Measurements from ENCODE around the gene TMPRSS9. TPM values are rescaled to one million over a fixed set of nuclear protein-coding genes. Genes with fewer than 3 reads are reported as not detected.

TMPRSS9 gene
- total RNA-seq, 3 donors from 2014 or later, result 0.17 to 0.41 TPM; not detected in 1

GRCh38 chr19:2363419-2363818 is 3.4 kb downstream of the TMPRSS9 start:
- DNase-seq (no peak), ATAC-seq (no peak)
- no peaks in the 10 kb centered on the region for H3K9me3 ChIP-seq
- no peak overlapping the region for H3K4me3 ChIP-seq
- H3K4me1 ChIP-seq (ENCODE audit: low read depth), result peaks cover 3% of the 10 kb centered on the region
- intact Hi-C loops (cut with DNase I, micrococcal nuclease), result no loop called here
- H3K36me3 ChIP-seq (ENCODE audit: low read depth), result no peaks in the 10 kb centered on the region
- no peak for TF ChIP-seq CTCF (IDR thresholded peaks at IDR 0.05)

GRCh38 chr19:2365201-2365970 is 5.3 kb downstream of the TMPRSS9 start:
- DNase-seq, result no peak
- intact Hi-C loops (cut with DNase I, micrococcal nuclease), result no loop called here
- no peak for ATAC-seq

GRCh38 chr19:2371656-2372055 is 11.6 kb downstream of the TMPRSS9 start:
- intact Hi-C loops (cut with DNase I, micrococcal nuclease), result no loop called here
- H3K9me3 ChIP-seq, result no peaks in the 10 kb centered on the region
- no peak for ATAC-seq
- H3K4me3 ChIP-seq, result no peak overlapping the region
- TF ChIP-seq CTCF (IDR thresholded peaks at IDR 0.05), result no peak
- H3K36me3 ChIP-seq (ENCODE audit: low read depth), result no peaks in the 10 kb centered on the region
- no peak for DNase-seq
- H3K4me1 ChIP-seq (ENCODE audit: low read depth), result no peaks in the 10 kb centered on the region

More at GRCh38 chr19:2365201-2365970, 5.3 kb downstream of the TMPRSS9 start:
- no peak for TF ChIP-seq CTCF (IDR thresholded peaks at IDR 0.05)
- Histone ChIP-seq H3K9me3 (no peaks in the 10 kb centered on the region), H3K4me1 (ENCODE audit: low read depth) (no peaks in the 10 kb centered on the region), H3K4me3 (no peak overlapping the region), H3K36me3 (ENCODE audit: low read depth) (no peaks in the 10 kb centered on the region)

GRCh38 chr19:2372076-2372612 is 12.1 kb downstream of the TMPRSS9 start:
- ATAC-seq (no peak), DNase-seq (no peak)
- intact Hi-C loops (cut with DNase I, micrococcal nuclease), result no loop called here
- Histone ChIP-seq H3K4me1 (ENCODE audit: low read depth) (no peaks in the 10 kb centered on the region), H3K4me3 (no peak overlapping the region), H3K36me3 (ENCODE audit: low read depth) (no peaks in the 10 kb centered on the region), H3K9me3 (no peaks in the 10 kb centered on the region)
- TF ChIP-seq CTCF (IDR thresholded peaks at IDR 0.05), result no peak

GRCh38 chr19:2374808-2375207 is 14.7 kb downstream of the TMPRSS9 start:
- H3K9me3 ChIP-seq, result no peaks in the 10 kb centered on the region
- no peak for ATAC-seq
- no peak for DNase-seq
- no peaks in the 10 kb centered on the region for H3K36me3 ChIP-seq (ENCODE audit: low read depth)
- H3K4me3 ChIP-seq, result no peak overlapping the region
- no peak for TF ChIP-seq CTCF (IDR thresholded peaks at IDR 0.05)
- H3K4me1 ChIP-seq (ENCODE audit: low read depth), result no peaks in the 10 kb centered on the region
- intact Hi-C loops (cut with DNase I, micrococcal nuclease), result no loop called here

Data from mucosa of descending colon (tissue), 3 donors.